ENCODE data around the gene CFAP46.
"Not testable (repeated sequence)": the region's sequence is repeated elsewhere in the genome, so short reads cannot be mapped to it uniquely, and the experiment has no call there.

CFAP46 gene

DNA sequence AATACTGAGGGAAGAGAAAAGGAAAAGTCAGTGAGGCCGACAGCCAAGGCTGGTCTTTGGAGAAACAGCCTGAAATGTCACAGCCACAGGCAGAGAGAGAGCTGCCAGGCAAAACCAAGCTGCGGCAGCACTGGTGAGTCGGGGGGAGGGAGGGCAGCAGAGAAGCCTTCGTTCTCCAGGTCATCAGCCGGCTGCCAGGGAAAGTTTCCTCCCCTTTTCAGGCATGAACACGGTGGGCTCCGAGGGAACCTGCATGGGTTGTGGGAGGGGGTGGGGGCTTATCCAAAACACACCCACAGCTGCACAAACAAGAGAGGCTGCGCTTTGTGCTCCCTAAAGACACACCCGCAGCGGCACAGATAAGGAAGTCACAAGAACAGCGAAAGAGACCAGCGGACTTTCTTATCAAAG is 94.1 kb downstream of the CFAP46 start:
- H3K36me3 Mint-ChIP-seq (ENCODE audit: low read depth): no peaks in the 10 kb centered on the region
- H3K9me3 Mint-ChIP-seq: no peaks in the 10 kb centered on the region
- H3K4me1 Mint-ChIP-seq (ENCODE audit: low read depth): peaks cover 12% of the 10 kb centered on the region
- H3K27ac Mint-ChIP-seq: peak overlapping the region; percentile 2
- H3K27me3 Mint-ChIP-seq: no peaks in the 10 kb centered on the region
- H3K4me3 Mint-ChIP-seq: peak overlapping the region; percentile 57

DNA sequence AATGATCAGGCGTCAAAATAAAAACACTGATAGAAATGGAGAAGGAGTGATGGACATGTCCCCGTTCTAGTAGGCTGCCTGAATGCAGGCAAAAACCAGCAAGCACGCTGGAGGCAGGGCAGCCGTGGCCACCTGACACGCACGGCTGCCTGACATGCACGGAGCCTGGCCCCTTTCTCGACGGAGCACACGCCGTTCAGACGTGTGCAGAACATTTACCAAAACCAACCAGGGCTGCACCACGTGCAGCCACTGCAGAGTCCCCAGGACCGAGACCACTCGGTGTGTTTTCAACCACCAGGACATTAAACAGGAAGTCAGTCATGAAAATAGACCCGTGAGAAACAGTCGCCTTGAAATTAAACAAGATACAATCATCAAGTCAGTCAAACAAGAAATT is 94.5 kb downstream of the CFAP46 start:
- Mint-ChIP-seq H3K36me3 (ENCODE audit: low read depth) (no peaks in the 10 kb centered on the region), H3K27me3 (no peaks in the 10 kb centered on the region), H3K9me3 (no peaks in the 10 kb centered on the region), H3K4me3 (peak overlapping the region; percentile 57), H3K4me1 (ENCODE audit: low read depth) (peaks cover 12% of the 10 kb centered on the region), H3K27ac (peak overlapping the region; percentile 2)

DNA sequence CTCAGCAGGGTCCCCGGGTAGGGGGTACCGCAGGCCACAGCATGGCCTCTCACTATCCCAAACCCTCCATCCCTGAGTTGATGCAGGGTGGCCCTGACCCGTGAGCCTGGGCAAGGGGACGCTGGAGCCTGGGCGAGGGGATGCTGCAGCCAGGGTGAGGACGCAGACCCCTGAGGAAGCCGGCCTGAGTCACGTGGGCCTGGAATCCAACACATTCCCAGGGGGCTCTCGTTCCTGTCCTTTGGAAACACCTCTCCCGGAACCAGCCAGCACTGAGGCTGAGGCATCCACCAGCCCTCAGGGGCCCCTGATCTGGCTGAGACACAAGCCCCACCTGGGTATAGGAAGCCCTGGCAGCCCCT is 95.0 kb downstream of the CFAP46 start:
- Mint-ChIP-seq H3K27ac (no peak overlapping the region), H3K4me3 (peak overlapping the region; percentile 57)

DNA sequence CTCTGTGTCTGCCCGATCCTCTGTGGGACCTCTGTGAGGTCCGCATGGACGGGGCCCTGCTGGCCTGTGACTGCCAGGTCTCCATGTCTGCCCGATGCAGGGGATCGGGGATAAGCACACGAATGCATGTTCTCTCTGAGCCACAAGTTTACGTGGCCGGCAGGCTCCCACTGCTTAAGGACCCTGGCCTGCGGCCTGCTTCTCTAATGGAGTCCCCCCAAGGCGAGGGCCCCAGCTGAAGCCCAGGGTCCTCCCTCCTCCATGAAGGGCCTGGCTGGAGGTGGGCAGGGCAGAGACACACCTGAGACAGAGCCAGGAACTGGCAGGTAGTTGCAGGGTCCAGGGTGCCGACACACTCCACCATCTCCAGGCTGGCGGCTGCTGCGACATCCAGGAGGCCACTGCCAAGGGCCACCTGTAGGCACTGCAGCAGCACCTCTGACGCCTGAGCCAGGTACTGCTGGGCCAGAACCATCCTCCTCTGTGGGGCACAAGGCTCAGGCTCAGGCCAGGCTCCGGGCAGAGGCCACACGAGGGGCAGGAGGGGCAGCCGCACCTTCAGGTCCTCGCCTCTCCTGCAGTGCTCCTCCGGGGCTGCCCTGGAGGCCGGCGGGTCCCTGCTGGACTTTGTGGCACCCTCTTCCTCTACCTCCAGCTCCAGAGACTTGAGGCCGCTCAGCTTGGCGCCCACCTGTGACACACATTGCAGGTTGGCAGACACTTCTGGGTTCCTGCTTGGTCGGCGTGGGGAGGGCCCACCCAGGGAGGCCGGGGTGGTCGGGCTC is 95.5 kb downstream of the CFAP46 start:
- no peaks in the 10 kb centered on the region for H3K27me3 Mint-ChIP-seq
- peaks cover 8% of the 10 kb centered on the region for H3K9me3 Mint-ChIP-seq
- H3K36me3 Mint-ChIP-seq (ENCODE audit: low read depth): no peaks in the 10 kb centered on the region
- H3K4me1 Mint-ChIP-seq (ENCODE audit: low read depth): peaks cover 12% of the 10 kb centered on the region
- no peak overlapping the region for H3K4me3 Mint-ChIP-seq
- no peak overlapping the region for H3K27ac Mint-ChIP-seq

More for the DNA sequence above, 95.0 kb downstream of the CFAP46 start:
- H3K9me3 Mint-ChIP-seq: peaks cover 2% of the 10 kb centered on the region
- H3K4me1 Mint-ChIP-seq (ENCODE audit: low read depth): peaks cover 12% of the 10 kb centered on the region
- no peaks in the 10 kb centered on the region for H3K36me3 Mint-ChIP-seq (ENCODE audit: low read depth)
- no peaks in the 10 kb centered on the region for H3K27me3 Mint-ChIP-seq

DNA sequence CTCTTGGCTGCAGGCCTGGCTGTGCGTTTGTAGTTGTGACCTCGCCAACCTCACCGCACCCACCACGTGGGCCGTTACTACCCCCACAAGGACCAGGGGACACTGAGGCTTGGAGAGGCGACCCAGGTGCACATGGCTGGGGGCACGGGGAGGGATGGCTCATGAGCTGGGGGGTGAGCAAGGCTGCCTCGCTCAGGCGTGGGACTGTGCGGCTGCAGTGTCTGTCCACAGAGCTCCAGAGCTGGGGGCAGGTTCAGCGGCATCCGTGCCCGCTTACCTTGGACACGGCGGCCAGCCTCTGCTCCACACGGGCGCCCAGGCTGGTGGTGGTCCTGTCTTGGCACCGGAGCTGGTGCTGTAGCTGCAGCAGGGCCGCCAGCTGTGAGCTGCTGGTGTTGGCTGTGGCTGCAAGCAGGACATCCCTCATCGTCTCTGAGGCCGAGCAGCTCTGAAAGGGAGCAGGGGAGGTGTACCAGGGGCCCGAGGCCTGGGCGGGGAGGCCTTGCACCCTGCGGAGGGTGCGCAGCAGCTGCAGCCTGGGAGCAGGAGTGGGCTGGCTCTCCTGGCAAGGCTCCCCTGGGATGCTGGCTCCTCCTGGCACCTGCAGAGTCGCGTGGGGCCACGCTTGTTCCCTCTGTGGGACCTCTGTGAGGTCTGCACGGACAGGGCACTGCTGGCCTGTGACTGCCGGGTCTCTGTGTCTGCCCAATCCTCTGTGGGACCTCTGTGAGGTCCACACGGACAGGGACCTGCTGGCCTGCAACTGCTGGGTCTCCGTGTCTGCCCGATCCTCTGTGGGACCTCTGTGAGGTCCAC is 96.4 kb downstream of the CFAP46 start:
- Mint-ChIP-seq H3K36me3 (ENCODE audit: low read depth) (no peaks in the 10 kb centered on the region), H3K4me1 (ENCODE audit: low read depth) (peaks cover 12% of the 10 kb centered on the region), H3K27me3 (no peaks in the 10 kb centered on the region), H3K9me3 (peaks cover 9% of the 10 kb centered on the region), H3K27ac (no peak overlapping the region), H3K4me3 (no peak overlapping the region)

DNA sequence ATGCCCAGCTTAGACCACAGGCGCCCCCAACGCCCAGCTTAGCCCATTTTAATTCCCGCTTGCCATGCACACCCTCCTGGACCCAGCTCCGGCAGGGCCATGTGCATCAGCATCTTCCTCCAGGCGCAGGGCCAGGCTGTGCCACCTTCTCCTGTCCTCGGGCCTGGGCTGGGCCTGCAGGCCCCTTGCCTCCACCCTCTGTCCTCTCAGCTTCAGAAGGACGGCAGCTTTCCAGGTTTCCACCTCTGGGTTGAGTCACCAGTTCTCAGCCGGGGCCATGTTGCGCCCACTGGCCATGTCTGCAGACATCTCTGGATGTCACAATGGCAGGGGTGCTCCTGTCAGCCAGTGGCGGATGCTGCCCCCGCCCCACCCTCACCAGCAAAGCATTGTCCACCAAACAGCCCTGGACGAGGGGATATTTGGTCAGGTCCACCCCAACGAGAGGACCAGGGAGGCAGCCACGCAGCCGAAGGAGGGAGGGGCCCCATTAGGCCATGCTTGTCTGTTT is 97.3 kb downstream of the CFAP46 start:
- H3K27ac Mint-ChIP-seq: no peak overlapping the region
- H3K4me3 Mint-ChIP-seq: no peak overlapping the region
- peaks cover 3% of the 10 kb centered on the region for H3K27me3 Mint-ChIP-seq
- H3K9me3 Mint-ChIP-seq: peaks cover 9% of the 10 kb centered on the region
- H3K4me1 Mint-ChIP-seq (ENCODE audit: low read depth): peaks cover 12% of the 10 kb centered on the region
- H3K36me3 Mint-ChIP-seq (ENCODE audit: low read depth): no peaks in the 10 kb centered on the region

DNA sequence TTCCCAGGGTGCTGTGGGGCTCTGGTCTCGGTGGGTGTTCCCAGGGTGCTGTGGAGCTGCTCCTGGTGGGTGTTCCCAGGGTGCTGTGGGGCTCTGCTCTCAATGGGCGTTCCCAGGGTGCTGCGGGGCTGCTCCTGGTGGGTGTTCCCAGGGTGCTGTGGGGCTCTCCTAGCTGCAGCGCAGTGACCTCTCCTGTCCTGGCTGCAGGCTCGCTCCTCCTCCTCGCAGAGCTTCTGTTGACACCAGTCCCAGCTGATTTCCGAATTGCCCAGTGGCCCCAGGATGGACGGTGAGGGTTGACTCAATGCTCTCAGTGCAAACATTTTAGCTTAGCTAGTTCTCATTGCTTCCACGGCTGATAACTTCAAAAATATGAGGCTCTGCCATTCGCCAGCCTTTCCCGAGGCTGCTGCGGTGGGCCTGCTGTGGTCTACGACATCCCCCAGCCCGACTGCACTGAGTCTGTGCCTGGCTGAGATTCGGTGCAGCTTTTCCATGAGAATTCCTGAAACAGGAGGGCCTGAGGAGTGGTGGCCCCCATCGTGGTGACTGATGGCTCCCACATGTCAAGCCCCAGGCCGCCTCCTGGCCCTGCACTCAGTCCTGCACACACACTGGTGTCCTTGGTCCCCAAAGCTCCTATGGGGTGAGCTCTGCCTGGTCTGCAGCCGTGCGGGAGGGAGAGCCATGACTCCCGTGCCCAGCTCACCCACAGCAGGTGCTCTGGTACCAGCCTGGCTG is 98.1 kb downstream of the CFAP46 start:
- Mint-ChIP-seq H3K4me3 (no peak overlapping the region), H3K4me1 (ENCODE audit: low read depth) (peaks cover 12% of the 10 kb centered on the region), H3K27ac (no peak overlapping the region), H3K9me3 (peaks cover 9% of the 10 kb centered on the region), H3K36me3 (ENCODE audit: low read depth) (no peaks in the 10 kb centered on the region), H3K27me3 (peaks cover 3% of the 10 kb centered on the region)

DNA sequence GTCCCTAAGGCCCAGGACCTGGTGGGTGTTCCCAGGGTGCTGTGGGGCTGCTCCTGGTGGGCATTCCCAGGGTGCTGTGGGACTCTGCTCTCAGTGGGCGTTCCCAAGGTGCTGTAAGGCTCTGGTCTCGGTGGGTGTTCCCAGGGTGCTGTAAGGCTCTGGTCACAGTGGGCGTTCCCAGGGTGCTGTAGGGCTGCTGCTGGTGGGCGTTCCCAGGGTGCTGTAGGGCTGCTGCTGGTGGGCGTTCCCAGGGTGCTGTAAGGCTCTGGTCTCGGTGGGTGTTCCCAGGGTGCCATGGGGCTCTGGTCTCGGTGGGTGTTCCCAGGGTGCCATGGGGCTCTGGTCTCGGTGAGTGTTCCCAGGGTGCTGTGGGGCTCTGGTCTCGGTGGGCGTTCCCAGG is 99.1 kb downstream of the CFAP46 start:
- H3K27me3 Mint-ChIP-seq; H3K4me3 Mint-ChIP-seq; H3K36me3 Mint-ChIP-seq (ENCODE audit: low read depth); H3K27ac Mint-ChIP-seq; H3K9me3 Mint-ChIP-seq; H3K4me1 Mint-ChIP-seq (ENCODE audit: low read depth): not testable (repeated sequence)

DNA sequence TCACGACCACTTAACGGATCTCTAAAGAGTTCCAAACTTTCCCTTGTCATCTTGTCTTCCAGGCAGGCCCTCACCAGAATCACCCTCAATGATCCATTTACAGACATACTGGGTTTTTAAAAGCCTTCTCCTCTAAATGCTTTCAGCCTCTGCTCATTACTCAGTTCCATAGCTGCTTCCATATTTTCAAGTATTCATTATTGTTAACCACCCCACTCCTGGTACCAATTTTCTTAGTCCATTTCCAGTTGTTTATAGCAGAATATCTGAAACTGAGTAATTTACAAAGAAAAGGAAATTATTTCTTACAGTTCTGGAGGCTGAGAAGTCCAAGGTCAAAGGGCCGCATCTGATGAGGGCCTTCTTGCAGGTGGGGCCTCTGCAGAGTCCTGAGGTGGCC is 100.0 kb downstream of the CFAP46 start:
- Mint-ChIP-seq H3K9me3 (peaks cover 9% of the 10 kb centered on the region), H3K27ac (no peak overlapping the region), H3K4me3 (no peak overlapping the region)

DNA sequence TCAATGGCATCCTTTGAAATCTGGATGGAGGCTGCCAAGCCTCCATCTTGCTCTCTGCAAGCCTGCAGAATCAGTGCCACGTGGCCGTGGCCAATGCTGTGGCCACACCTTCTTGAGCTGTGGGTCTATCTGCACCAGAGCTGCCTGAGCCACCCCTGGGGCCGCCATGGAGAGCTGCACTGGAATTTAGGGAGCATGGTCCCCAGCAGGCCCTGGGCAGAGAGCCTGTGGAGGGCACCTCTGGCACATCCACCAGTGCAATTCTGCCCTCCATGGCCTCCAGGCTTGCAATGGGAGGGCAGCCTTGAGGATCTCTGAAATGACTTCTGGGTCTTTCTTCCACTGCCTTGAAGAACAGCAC is 100.8 kb downstream of the CFAP46 start:
- no peaks in the 10 kb centered on the region for H3K4me1 Mint-ChIP-seq (ENCODE audit: low read depth)
- peaks cover 3% of the 10 kb centered on the region for H3K27me3 Mint-ChIP-seq
- H3K9me3 Mint-ChIP-seq: peaks cover 9% of the 10 kb centered on the region
- no peaks in the 10 kb centered on the region for H3K36me3 Mint-ChIP-seq (ENCODE audit: low read depth)
- no peak overlapping the region for H3K27ac Mint-ChIP-seq
- no peak overlapping the region for H3K4me3 Mint-ChIP-seq

More for the DNA sequence above, 100.0 kb downstream of the CFAP46 start:
- peaks cover 3% of the 10 kb centered on the region for H3K27me3 Mint-ChIP-seq
- no peaks in the 10 kb centered on the region for H3K36me3 Mint-ChIP-seq (ENCODE audit: low read depth)
- H3K4me1 Mint-ChIP-seq (ENCODE audit: low read depth): no peaks in the 10 kb centered on the region

DNA sequence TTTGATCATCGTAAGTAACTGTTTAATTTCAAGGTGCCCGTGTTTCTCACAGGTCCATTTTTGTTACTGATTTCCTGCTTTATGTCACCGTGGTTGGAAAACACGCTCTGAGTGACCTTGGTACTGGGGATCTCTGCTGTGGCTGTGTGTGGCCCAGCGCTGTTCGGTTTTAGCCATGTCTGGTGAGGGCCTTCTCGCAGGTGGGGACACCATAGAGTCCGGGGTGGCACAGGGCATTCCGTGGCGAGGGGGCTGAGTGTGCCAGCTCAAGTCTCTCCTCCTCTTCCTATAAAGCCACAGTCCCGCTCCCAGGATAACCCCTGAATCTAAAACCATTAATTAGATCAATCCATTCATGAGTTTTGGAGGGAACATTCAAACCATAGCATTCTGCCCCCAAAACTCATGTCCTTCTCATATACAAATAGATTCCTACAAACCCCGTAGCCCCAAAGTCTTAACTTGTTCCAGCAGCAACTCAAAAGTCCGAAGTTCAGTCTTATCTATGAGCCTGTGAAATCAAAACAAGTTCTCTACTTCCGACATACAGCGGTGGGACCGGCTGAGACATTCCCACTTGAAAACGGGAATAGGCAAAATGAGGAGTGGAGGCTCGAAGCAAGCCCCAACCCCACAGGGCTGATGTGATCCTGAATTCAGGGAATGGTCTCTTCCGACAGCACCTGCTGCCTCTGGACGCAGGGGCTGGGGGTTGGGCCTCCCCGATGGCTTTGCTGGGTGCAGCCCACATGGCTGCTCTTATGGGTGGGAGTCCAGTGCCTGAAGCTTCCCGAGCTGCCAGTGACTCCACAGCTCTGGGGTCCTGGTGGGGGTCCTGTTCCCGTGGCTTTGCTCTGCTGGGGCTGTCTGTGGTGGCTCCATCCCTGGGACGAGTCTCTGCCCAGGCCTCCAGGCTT is 101.4 kb downstream of the CFAP46 start:
- no peaks in the 10 kb centered on the region for H3K36me3 Mint-ChIP-seq (ENCODE audit: low read depth)
- peaks cover 9% of the 10 kb centered on the region for H3K9me3 Mint-ChIP-seq
- H3K4me1 Mint-ChIP-seq (ENCODE audit: low read depth): no peaks in the 10 kb centered on the region
- H3K27me3 Mint-ChIP-seq: peaks cover 3% of the 10 kb centered on the region
- H3K27ac Mint-ChIP-seq: no peak overlapping the region
- H3K4me3 Mint-ChIP-seq: no peak overlapping the region

DNA sequence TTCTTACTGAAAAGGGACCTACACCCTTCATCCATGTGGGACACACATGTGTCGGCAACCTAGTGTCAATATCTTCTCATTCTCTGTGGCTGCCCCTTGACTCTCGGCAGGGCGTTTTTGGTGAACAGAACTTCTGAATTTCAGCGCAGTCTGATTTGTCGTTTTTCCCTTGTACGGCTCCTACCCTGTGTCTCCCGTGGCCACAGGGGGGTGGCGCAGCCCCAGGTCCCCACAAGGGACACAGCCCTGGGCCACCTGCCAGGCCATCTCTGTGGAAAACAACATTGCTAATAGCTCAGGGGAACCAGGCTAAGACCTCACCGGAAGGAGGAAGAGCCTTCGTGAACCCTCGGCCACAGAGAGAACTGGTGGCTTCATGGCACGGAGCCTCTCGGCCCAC is 103.3 kb downstream of the CFAP46 start:
- Mint-ChIP-seq H3K36me3 (ENCODE audit: low read depth) (no peaks in the 10 kb centered on the region), H3K27me3 (peaks cover 3% of the 10 kb centered on the region), H3K27ac (no peak overlapping the region), H3K4me1 (ENCODE audit: low read depth) (no peaks in the 10 kb centered on the region), H3K9me3 (peaks cover 9% of the 10 kb centered on the region), H3K4me3 (no peak overlapping the region)

DNA sequence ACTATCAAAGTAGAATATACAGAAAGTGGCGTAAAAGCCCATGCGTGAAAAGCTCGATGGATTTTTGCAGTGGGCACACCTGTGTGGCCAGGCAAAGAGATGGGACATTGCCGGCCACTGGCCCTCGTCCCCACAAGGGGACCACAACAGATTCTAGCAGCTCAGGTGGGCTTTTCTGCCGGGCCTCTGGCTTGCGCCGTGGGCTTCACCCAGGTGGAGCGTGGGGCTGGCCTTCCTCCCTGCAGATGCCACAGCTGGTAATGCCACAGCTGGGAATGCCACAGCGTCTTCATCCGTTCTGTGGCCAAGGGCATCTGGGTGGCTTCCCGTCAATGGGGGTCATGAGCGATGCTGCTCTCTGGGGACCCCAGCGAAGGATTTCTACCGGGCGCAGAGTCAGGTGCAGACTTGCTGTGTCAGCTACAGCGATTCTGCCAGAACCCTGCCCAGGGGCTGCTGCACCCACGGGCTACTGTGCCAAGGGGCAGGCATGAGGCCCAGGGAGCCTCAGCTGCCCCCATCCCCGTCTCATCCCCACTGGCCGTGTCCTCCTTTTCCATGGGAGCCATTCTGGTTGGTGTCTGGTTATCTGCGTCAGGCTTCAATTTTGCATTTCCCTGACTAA is 103.9 kb downstream of the CFAP46 start:
- Mint-ChIP-seq H3K27ac (no peak overlapping the region), H3K27me3 (peaks cover 3% of the 10 kb centered on the region), H3K4me1 (ENCODE audit: low read depth) (no peaks in the 10 kb centered on the region), H3K9me3 (peaks cover 9% of the 10 kb centered on the region), H3K4me3 (no peak overlapping the region), H3K36me3 (ENCODE audit: low read depth) (no peaks in the 10 kb centered on the region)

DNA sequence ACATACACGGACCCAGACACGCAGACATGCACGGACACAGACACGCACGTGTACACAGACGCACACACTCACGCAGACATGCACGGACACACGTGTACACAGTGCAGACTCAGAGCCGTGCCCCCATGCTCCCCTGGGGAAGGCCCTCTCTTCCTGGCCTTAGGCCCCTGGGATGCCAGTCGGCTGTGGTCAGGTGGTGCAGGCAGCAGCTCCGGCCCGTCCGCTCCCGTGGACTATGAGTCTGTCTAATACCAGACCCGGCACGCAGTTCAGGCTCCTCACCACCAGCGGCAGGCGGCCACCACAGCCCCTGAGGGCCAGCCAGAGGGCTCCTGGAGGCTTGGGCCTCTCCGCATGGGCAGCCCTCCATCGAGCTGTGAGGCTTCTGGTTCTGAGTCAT is 104.5 kb downstream of the CFAP46 start:
- Mint-ChIP-seq H3K36me3 (ENCODE audit: low read depth) (no peaks in the 10 kb centered on the region), H3K27me3 (peaks cover 3% of the 10 kb centered on the region), H3K27ac (no peak overlapping the region), H3K4me3 (no peak overlapping the region), H3K9me3 (peaks cover 9% of the 10 kb centered on the region), H3K4me1 (ENCODE audit: low read depth) (no peaks in the 10 kb centered on the region)

Data from stimulated activated naive CD8-positive, alpha-beta T cell treated with anti-CD3 and anti-CD28 coated beads, Interleukin-15, Interleukin-2, amounts not matched to agents 100 ng/mL and 50 ng/mL, for 24 hours (primary cell).